GM23248 (cell line): ENCODE data around the gene SERBP1. TPM values are rescaled to one million over a fixed set of nuclear protein-coding genes. Genes with fewer than 3 reads are reported as not detected.

Experiments
- DNase-seq: peaks from one replicate; pipeline ENCODE4 v3.0.0-alpha.2; 2015
- H2AFZ ChIP-seq: fragments of 200-600 bp; sonication (generic); 2 replicates; pipeline ENCODE4 v1.6.1; 2016; ENCODE audit warnings: antibody characterized with exemption
- H3F3A ChIP-seq: fragments of 200-600 bp; sonication (generic); 2 replicates; pipeline ENCODE4 v1.6.1; 2016; ENCODE audit warnings: mild to moderate bottlenecking, antibody characterized with exemption, mixed run types; ENCODE audit not compliant: insufficient read depth
- H3K27ac ChIP-seq: fragments of 200-600 bp; sonication (generic); 2 replicates; pipeline ENCODE4 v1.5.1; 2016; ENCODE audit warnings: mild to moderate bottlenecking
- H3K27me3 ChIP-seq: fragments of 200-600 bp; sonication (generic); replicated peaks from 2 replicates; pipeline ENCODE4 v1.6.1; 2016; ENCODE audit warnings: mild to moderate bottlenecking; ENCODE audit not compliant: insufficient read depth
- H3K36me3 ChIP-seq: fragments of 200-600 bp; sonication (generic); 2 replicates; pipeline ENCODE4 v1.6.1; 2016; ENCODE audit warnings: low read depth, mild to moderate bottlenecking
- H3K4me1 ChIP-seq: fragments of 200-600 bp; sonication (generic); 2 replicates; pipeline ENCODE4 v1.6.1; 2016; ENCODE audit warnings: mild to moderate bottlenecking; ENCODE audit not compliant: insufficient read depth
- H3K4me2 ChIP-seq: fragments of 200-600 bp; sonication (generic); one replicate; pipeline ENCODE4 v1.6.1; 2016; ENCODE audit warnings: mild to moderate bottlenecking; ENCODE audit not compliant: unreplicated experiment
- H3K4me3 ChIP-seq: fragments of 200-600 bp; sonication (generic); 2 replicates; pipeline ENCODE4 v1.5.1; 2016; ENCODE audit warnings: mild to moderate bottlenecking
- H3K79me2 ChIP-seq: fragments of 200-600 bp; sonication (generic); 2 replicates; pipeline ENCODE4 v1.6.1; 2016; ENCODE audit warnings: mild to moderate bottlenecking; ENCODE audit not compliant: insufficient read depth
- H3K9ac ChIP-seq: fragments of 200-600 bp; sonication (generic); 2 replicates; pipeline ENCODE4 v1.6.1; 2016; ENCODE audit warnings: mild to moderate bottlenecking
- H3K9me2 ChIP-seq: fragments of 200-600 bp; sonication (generic); 2 replicates; pipeline ENCODE4 v1.6.1; 2016; ENCODE audit warnings: mixed run types, mild to moderate bottlenecking, moderate library complexity; ENCODE audit not compliant: insufficient read depth
- H3K9me3 ChIP-seq: fragments of 200-600 bp; sonication (generic); one replicate; pipeline ENCODE4 v1.6.1; 2017; ENCODE audit warnings: low read depth
- H4K20me1 ChIP-seq: fragments of 200-600 bp; sonication (generic); 2 replicates; pipeline ENCODE4 v1.6.0; 2016; ENCODE audit not compliant: insufficient read depth
- EZH2 ChIP-seq: fragments of 200-600 bp; sonication (generic); IDR thresholded peaks from 2 replicates; pipeline ENCODE4 v1.6.1; 2018; ENCODE audit warnings: antibody characterized with exemption, mild to moderate bottlenecking; ENCODE audit not compliant: insufficient read depth, poor library complexity, severe bottlenecking
- EZH2phosphoT487 ChIP-seq: fragments of 200-600 bp; sonication (generic); IDR thresholded peaks from 2 replicates; pipeline ENCODE4 v1.6.1; 2018; ENCODE audit warnings: antibody characterized with exemption, moderate library complexity, mild to moderate bottlenecking, low read depth; ENCODE audit not compliant: insufficient read depth
- WGBS, 2 experiments: methylation state at CpG; one replicate each; pipeline ENCODE4 v1.1.6; 2015 to 2017; ENCODE audit warnings: low lambda C conversion rate in 2 of 2, low coverage in 1 of 2; ENCODE audit errors: missing lambda C conversion rate in 2 of 2; 5-methylcytosine and 5-hydroxymethylcytosine counted together
- in situ Hi-C: fragments of 300-500 bp; cut with MboI; formaldehyde crosslinking; loops from 2 replicates; pipeline ENCODE4 v1.15.0; 2020
- polyA plus RNA-seq: library from polyadenylated mRNA; unstranded; fragments of >200 nt; fragmentation: Nextera tagmentation; extraction: Ambion mirVana; gene quantifications from 2 replicates; pipeline ENCODE4 v1.2.1, GENCODE V29; 2016
- total RNA-seq: library from RNA; depleted of rRNA; stranded (reverse); fragments of >200 nt; shearing (Covaris generic); gene quantifications from 2 replicates; pipeline ENCODE4 v1.2.3, GENCODE V29; 2014

Gene SERBP1
- total and polyA plus RNA-seq, 2 experiments from 2014 or later = 156 to 204 TPM

GRCh38 chr1:67399199-67399993 lies 30.8 kb downstream of the SERBP1 start:
- Histone ChIP-seq H3K27ac (no peak overlapping the region), H3K79me2 (no peaks in the 10 kb centered on the region), H3K9me3 (no peaks in the 10 kb centered on the region), H2AFZ (no peak overlapping the region), H3K4me1 (peaks cover 5% of the 10 kb centered on the region; the same call in 1 of the 2 replicates), H3K9me2 (no peaks in the 10 kb centered on the region), H3K4me3 (no peak overlapping the region), H3K9ac (no peak overlapping the region), H3K27me3 (no peaks in the 10 kb centered on the region), H4K20me1 (no peaks in the 10 kb centered on the region), H3F3A (peaks cover under 1% of the 10 kb centered on the region; the same call in 1 of the 2 replicates), H3K4me2 (no peak overlapping the region), H3K36me3 (no peaks in the 10 kb centered on the region)
- TF ChIP-seq EZH2 = no peak
- no peak for TF ChIP-seq EZH2phosphoT487
- 82 to 86% methylated on average over 7 of the region's 7 CpGs for WGBS, 2 experiments
- in situ Hi-C loops = no loop called here
- no peak for DNase-seq

- DNase-seq = no peak
- 95 to 100% methylated on average over 4 of the region's 4 CpGs for WGBS, 2 experiments
- in situ Hi-C loops = no loop called here
- no peaks in the 10 kb centered on the region for H3K27me3 ChIP-seq
- H3K4me1 ChIP-seq = peaks cover 8% of the 10 kb centered on the region; the same call in 1 of the 2 replicates
- no peak overlapping the region for H3K4me2 ChIP-seq
- no peaks in the 10 kb centered on the region for H3K79me2 ChIP-seq
- no peak overlapping the region for H3K9ac ChIP-seq
- no peaks in the 10 kb centered on the region for H3K36me3 ChIP-seq
- H3K27ac ChIP-seq = no peak overlapping the region
- H3K9me2 ChIP-seq = no peaks in the 10 kb centered on the region
- TF ChIP-seq EZH2 (no peak), EZH2phosphoT487 (no peak)
- peaks cover 5% of the 10 kb centered on the region; the same call in 1 of the 2 replicates for H3F3A ChIP-seq
- no peak overlapping the region for H2AFZ ChIP-seq
- H3K9me3 ChIP-seq = no peaks in the 10 kb centered on the region
- H4K20me1 ChIP-seq = no peaks in the 10 kb centered on the region
- H3K4me3 ChIP-seq = no peak overlapping the region
These were observed 35.7 kb downstream of the SERBP1 start for GRCh38 chr1:67394548-67394947.

- peaks cover 5% of the 10 kb centered on the region; the same call in 1 of the 2 replicates for H3F3A ChIP-seq
- H3K79me2 ChIP-seq = no peaks in the 10 kb centered on the region
- no peak overlapping the region for H3K4me3 ChIP-seq
- no peak overlapping the region for H3K9ac ChIP-seq
- TF ChIP-seq EZH2 (no peak), EZH2phosphoT487 (no peak)
- DNase-seq = peak; percentile 19
- WGBS, 2 experiments = 30% methylated on average over 3 of the region's 3 CpGs
- no peak overlapping the region for H2AFZ ChIP-seq
- H3K9me2 ChIP-seq = no peaks in the 10 kb centered on the region
- no peak overlapping the region for H3K4me2 ChIP-seq
- H3K9me3 ChIP-seq = no peaks in the 10 kb centered on the region
- peaks cover 8% of the 10 kb centered on the region; the same call in 1 of the 2 replicates for H3K4me1 ChIP-seq
- no peaks in the 10 kb centered on the region for H4K20me1 ChIP-seq
- in situ Hi-C loops = no loop called here
- no peak overlapping the region for H3K27ac ChIP-seq
- H3K27me3 ChIP-seq = no peaks in the 10 kb centered on the region
- no peaks in the 10 kb centered on the region for H3K36me3 ChIP-seq
These were observed 36.5 kb downstream of the SERBP1 start for GRCh38 chr1:67393737-67394136.

- H3K27ac ChIP-seq = no peak overlapping the region
- no peak overlapping the region for H3K9ac ChIP-seq
- peaks cover 8% of the 10 kb centered on the region; the same call in 1 of the 2 replicates for H3K4me1 ChIP-seq
- no peaks in the 10 kb centered on the region for H4K20me1 ChIP-seq
- no peaks in the 10 kb centered on the region for H3K79me2 ChIP-seq
- no peak overlapping the region for H3K4me3 ChIP-seq
- DNase-seq = no peak
- TF ChIP-seq EZH2phosphoT487 = no peak
- no peak for TF ChIP-seq EZH2
- H3K4me2 ChIP-seq = no peak overlapping the region
- H3K27me3 ChIP-seq = no peaks in the 10 kb centered on the region
- no peaks in the 10 kb centered on the region for H3K9me2 ChIP-seq
- peaks cover 5% of the 10 kb centered on the region; the same call in 1 of the 2 replicates for H3F3A ChIP-seq
- H3K9me3 ChIP-seq = no peaks in the 10 kb centered on the region
- in situ Hi-C loops = no loop called here
- no peaks in the 10 kb centered on the region for H3K36me3 ChIP-seq
- no peak overlapping the region for H2AFZ ChIP-seq
- WGBS, 2 experiments = 42 to 43% methylated on average over 12 of the region's 12 CpGs
These were observed 37.0 kb downstream of the SERBP1 start for GRCh38 chr1:67393240-67393639.
